Measurements from ENCODE around the gene AUTS2.

The AUTS2 gene

DNA sequence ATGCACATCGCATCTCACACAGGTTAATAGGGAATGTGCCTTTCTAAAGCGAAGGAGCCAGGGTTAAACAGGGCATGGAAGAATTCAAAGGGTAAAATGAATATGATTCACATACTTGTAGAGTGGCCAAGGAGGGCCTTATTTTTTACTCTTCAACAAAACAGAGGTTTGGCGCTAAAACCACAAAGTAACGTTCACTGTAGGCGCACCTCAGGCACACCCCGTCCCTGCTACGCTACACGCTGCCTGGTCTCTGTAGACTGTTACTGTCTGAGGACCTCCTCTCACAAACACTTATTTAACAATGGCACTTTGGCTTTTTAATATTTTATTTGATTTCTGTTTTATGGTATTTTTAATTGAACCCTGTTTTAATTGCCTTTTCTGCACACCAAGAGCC is 1071.6 kb downstream of the AUTS2 start:
- CTCF ChIA-PET = no interaction called here
- H3K4me3 ChIP-seq (ENCODE audit: low read depth, low read length) = no peak overlapping the region
- POLR2A ChIA-PET = no interaction called here
- DNase-seq (ENCODE audit: low read depth, low spot score) = no peak
- TF ChIP-seq, protein P1, sequence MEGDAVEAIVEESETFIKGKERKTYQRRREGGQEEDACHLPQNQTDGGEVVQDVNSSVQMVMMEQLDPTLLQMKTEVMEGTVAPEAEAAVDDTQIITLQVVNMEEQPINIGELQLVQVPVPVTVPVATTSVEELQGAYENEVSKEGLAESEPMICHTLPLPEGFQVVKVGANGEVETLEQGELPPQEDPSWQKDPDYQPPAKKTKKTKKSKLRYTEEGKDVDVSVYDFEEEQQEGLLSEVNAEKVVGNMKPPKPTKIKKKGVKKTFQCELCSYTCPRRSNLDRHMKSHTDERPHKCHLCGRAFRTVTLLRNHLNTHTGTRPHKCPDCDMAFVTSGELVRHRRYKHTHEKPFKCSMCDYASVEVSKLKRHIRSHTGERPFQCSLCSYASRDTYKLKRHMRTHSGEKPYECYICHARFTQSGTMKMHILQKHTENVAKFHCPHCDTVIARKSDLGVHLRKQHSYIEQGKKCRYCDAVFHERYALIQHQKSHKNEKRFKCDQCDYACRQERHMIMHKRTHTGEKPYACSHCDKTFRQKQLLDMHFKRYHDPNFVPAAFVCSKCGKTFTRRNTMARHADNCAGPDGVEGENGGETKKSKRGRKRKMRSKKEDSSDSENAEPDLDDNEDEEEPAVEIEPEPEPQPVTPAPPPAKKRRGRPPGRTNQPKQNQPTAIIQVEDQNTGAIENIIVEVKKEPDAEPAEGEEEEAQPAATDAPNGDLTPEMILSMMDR (IDR thresholded peaks at IDR 0.05; ENCODE audit: insufficient read depth, low read length, missing control alignments) = no peak

DNA sequence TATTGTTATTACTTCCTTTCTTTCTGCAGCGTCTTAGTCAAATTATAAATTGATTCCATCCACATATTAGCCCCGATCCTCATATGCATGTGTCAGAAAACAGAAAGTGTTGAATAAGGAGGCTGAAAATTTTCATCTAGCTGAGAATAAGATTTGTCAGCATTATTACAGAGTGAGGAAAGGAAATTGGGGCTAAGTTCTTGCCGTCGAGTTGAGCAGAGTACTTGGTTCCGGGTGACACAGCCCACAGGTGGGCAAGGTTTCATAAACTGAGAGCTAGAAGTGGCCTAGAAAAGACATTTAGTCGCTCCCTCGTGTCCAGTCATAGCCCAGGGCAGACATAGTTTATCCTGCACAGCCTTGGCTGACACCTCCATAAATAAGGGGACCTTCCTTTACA is 1072.0 kb downstream of the AUTS2 start:
- ChIA-PET CTCF (no interaction called here), POLR2A (no interaction called here)
- no peak for DNase-seq (ENCODE audit: low read depth, low spot score)
- TF ChIP-seq, protein P1 (IDR thresholded peaks at IDR 0.05; ENCODE audit: insufficient read depth, low read length, missing control alignments) = no peak
- H3K4me3 ChIP-seq (ENCODE audit: low read depth, low read length) = no peak overlapping the region

DNA sequence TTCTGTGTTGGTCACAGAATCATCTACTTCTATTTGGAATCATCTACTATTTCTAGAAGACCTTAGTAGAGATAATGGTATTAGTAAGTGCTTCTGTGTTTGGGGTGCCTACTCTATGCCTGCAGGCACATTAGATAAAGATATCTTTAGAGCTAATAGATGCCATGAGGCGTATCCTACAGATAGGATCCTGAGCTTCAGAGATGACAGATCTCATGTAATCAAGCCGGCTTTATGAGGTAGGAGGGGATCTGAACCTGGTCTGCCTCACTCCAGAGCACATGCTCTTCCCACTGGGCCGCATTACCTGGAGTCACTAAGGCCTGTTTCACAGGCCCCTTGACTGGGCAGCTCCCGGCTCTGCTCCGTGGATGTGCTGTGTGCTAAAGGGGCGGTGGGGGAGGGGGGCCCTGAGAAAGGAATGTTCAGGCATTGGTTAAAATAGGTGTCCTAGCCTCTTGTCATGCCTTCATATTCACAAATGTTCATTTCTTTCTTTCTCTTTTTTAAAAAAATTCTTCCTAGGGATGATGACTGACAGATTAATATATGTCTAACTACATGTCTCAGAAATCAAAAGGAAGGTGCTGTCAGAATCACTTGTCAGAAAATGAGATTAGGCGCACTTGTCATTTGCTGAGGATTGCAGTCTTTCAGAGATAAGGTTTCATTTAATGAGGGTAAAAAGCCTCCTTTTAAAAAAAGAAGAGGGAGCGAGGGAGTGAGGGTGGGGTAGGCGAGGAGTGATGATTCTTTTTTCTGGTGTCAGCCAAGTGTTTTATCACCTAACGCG is 1075.7 kb downstream of the AUTS2 start:
- TF ChIP-seq, protein P1 (IDR thresholded peaks at IDR 0.05; ENCODE audit: insufficient read depth, low read length, missing control alignments) = no peak
- ChIA-PET POLR2A (no interaction called here), CTCF (interaction anchor here (1.5 kb wide), 1 partner anchor 13 kb away, joined by 3 read pairs; no protein-coding TSS in a partner anchor)
- H3K4me3 ChIP-seq (ENCODE audit: low read depth, low read length) = no peak overlapping the region
- no peak for DNase-seq (ENCODE audit: low read depth, low spot score)

DNA sequence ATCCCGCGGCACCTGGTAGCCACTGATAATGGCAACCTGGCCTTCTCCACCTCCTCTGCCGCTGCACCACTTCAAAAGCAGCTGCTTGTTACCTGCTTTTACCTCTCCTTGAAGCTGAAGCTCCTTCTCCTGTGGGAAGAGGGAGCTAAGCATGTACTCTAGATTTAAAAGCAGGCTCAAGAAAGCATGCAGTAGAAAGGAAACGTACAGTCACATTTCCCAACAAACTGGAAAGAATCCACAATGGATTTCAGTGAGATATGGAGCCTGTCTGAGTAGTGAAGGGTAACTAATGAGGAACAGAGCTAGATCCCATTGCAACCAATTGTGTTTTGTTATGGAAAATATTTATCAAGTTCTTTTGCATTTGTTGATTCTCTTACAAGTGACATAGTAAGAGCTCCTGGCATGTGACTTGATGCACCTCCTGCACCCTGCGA is 1076.3 kb downstream of the AUTS2 start:
- ChIA-PET POLR2A (no interaction called here), CTCF (no interaction called here)
- no peak overlapping the region for H3K4me3 ChIP-seq (ENCODE audit: low read depth, low read length)
- DNase-seq (ENCODE audit: low read depth, low spot score) = no peak
- TF ChIP-seq, protein P1 (IDR thresholded peaks at IDR 0.05; ENCODE audit: insufficient read depth, low read length, missing control alignments) = no peak

DNA sequence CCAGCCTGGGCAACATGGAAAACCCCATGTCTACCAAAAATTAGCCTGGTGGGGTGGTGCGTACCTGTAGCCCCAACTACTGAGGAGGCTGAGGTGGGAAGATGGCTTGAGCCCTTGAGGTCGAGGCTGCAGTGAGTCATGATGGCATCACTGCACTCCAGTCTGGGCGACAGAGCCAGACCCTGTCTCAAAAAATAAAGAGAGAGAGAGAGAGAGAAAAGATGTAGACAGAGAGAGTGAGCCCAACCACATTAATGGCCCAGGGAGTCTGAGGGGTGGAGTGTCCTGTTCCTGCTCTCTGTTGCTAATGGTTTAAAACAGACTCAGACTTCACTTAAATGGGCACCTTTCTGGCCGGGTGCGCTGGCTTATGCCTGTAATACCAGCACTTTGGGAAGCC is 1078.0 kb downstream of the AUTS2 start:
- ChIA-PET CTCF (no interaction called here), POLR2A (no interaction called here)
- TF ChIP-seq, protein P1 (IDR thresholded peaks at IDR 0.05; ENCODE audit: insufficient read depth, low read length, missing control alignments) = no peak
- no peak for DNase-seq (ENCODE audit: low read depth, low spot score)
- H3K4me3 ChIP-seq (ENCODE audit: low read depth, low read length) = no peak overlapping the region

DNA sequence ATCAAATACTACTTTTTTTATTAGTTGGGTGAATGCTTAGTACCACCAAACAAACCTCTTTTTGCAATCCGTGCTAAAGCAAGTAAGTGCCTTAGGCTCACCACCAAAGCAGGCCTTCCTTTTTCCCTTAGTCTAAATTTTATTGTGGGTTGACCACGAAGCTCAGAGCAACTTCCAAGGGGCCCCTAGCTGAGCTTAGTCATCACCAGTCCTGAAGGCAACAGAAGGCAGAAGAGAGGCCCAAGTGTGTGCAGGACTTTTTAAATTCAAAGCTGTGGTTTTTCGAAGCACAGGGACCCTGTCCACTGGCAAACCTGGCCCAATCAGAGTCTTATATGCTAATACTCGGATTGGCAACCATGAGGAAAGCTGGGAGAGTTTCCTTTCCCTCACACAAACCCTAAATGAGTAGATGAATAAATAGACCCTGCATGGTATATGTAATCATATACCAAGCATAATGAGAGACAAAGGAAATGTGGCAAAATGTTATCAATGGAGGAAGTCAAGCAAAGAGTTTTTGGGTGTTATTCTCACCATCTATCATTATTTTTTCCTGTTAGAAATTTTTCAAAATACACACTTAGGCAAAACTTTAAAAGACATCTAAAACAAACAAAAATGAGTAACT is 1080.5 kb downstream of the AUTS2 start:
- TF ChIP-seq, protein P1 (IDR thresholded peaks at IDR 0.05; ENCODE audit: insufficient read depth, low read length, missing control alignments) = no peak
- DNase-seq (ENCODE audit: low read depth, low spot score) = peak; percentile 46
- CTCF ChIA-PET = interaction anchor here (0.9 to 1.6 kb wide), 3 partner anchors 13 to 39 kb away, joined by 3 to 5 read pairs (median 4); no protein-coding TSS in a partner anchor
- H3K4me3 ChIP-seq (ENCODE audit: low read depth, low read length) = no peak overlapping the region
- POLR2A ChIA-PET = interaction anchor here (0.9 kb wide), 1 partner anchor 44 kb away, joined by 4 read pairs; no protein-coding TSS in a partner anchor
